HG03175 (cell line): ENCODE results near the gene GPR33.
"Not testable (repeated sequence)": the region's sequence is repeated elsewhere in the genome, so short reads cannot be mapped to it uniquely, and the experiment has no call there.

Experiments
- ATAC-seq: cut with Tn5 transposase; IDR thresholded peaks from one replicate; pipeline ENCODE4 v1.9.1; 2021; ENCODE audit warnings: mild to moderate bottlenecking, moderate library complexity; ENCODE audit not compliant: unreplicated experiment

Gene GPR33

GRCh38 chr14:31461545-31461944, 26.3 kb downstream of the GPR33 start:
- no peak for ATAC-seq

GRCh38 chr14:31457665-31458659, 29.9 kb downstream of the GPR33 start:
- ATAC-seq, result peak; percentile 1

GRCh38 chr14:31456841-31457664, 30.8 kb downstream of the GPR33 start, which contains the start of gene DTD2:
TSS of gene DTD2 (minus strand) at chr14:31457506. CDS start at chr14:31457393, 113 bp downstream.
- peak; percentile 98 for ATAC-seq

- ATAC-seq, result peak; percentile 80
Measured at GRCh38 chr14:31449971-31450610, 37.7 kb downstream of the GPR33 start.

- ATAC-seq, result no peak
Measured at GRCh38 chr14:31449136-31449535, 38.7 kb downstream of the GPR33 start.

- ATAC-seq, result no peak
Measured at GRCh38 chr14:31445703-31446102, 42.1 kb downstream of the GPR33 start.

- ATAC-seq, result no peak
Measured at GRCh38 chr14:31442284-31442683, 45.6 kb downstream of the GPR33 start.

GRCh38 chr14:31441273-31442111, 46.3 kb downstream of the GPR33 start:
- no peak for ATAC-seq

GRCh38 chr14:31440280-31440679, 47.6 kb downstream of the GPR33 start:
- no peak for ATAC-seq

GRCh38 chr14:31439561-31439960, 48.3 kb downstream of the GPR33 start:
- ATAC-seq, result no peak

GRCh38 chr14:31437045-31437691, 50.7 kb downstream of the GPR33 start:
- ATAC-seq, result not testable (repeated sequence)

- ATAC-seq, result no peak
Measured at GRCh38 chr14:31435276-31435675, 52.6 kb downstream of the GPR33 start.
